NCI-H2107 treated with DMSO at 0.1 percent for 48 hours (cell line): Measurements from ENCODE around the gene PIGQ.

Source experiments
- DNase-seq: peaks from one replicate; lab custom pipeline; 2025; ENCODE audit not compliant: unreplicated experiment; lab: John Stamatoyannopoulos, UW

Gene PIGQ

DNA sequence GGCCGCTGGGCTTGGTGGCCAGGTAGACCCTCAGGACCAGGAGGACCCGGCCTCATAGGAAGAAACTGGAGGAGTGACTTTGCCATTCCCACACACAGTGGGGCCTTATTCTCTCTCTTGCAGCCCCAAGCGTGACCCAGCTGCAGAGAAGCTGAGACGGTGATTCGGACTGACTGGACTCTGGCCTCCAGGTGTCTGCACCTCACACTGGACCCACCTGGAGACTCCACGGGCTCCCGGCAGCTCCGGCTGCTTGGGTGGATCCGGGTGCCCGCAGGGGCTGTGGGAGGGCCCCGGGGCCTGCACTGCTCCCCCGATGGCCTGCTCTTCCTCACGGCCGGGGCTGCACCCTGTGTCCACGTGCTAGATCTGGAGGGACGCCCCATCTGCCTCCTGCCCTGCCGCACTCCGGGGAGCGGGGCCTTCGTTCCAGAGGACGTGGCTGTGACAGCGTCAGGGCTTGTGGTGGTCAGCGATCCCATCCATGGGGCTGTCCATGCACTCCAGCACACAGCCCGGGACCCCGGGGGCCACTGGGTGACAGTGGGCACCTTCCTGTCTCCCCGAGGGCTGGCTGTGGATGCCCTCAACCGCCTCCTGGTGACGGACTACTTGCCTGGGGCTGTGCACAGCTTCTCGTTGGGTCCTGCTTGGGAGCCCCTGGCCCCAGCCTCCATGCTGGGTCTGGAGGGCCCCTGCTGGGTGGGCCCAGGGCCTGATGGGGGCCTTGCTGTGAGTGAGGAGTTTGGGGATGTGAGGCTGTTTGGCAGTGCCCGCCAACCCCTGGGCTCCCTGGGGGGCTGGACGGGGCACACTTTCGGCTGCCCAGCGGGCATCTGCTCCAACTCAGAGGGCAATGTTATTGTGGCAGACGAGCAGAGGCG lies 2.2 kb upstream of the PIGQ start:
- DNase-seq, result no peak

DNA sequence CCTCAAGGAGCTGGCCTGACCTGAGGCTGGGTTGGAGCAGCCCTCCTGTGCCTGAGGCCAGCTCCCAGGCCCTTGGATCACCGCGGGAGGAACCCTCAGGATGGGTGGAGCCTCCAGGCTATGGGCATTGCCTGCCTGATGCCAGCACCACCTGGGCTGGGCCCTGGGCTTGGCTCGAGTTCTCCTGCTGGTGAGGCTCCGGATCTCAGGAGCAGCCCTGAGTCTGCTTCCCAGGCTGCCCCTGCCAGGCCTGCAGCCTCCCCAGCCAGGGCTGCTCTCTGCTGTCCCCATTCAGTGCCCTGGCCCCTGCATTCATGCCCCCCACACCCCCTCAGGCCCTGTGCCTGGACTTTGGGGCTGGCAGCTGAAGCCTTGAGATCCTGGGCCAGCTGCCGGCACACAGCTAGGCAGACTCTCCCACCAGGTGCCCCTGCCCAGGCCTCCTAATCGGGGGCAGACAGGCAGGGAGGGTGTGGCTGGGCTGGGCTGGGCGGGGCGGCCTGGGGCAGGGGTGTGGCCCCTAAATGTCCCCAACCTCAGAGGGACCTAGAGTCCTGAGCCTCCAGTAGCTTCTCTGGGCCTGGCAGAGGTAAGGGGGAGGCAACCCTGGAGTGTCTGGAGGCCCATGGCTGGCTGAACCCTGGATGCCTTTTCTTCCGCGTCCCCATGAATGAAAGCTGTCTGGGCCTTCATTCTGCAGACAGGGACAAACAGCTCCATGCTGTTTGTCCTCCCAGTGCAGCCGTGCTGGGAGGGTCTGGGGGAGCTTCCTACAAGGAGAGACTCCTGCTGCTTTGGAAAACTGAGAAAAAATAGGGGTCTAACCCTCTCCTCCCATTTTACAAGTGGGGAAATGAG lies 1.1 kb upstream of the PIGQ start:
- DNase-seq, result no peak

DNA sequence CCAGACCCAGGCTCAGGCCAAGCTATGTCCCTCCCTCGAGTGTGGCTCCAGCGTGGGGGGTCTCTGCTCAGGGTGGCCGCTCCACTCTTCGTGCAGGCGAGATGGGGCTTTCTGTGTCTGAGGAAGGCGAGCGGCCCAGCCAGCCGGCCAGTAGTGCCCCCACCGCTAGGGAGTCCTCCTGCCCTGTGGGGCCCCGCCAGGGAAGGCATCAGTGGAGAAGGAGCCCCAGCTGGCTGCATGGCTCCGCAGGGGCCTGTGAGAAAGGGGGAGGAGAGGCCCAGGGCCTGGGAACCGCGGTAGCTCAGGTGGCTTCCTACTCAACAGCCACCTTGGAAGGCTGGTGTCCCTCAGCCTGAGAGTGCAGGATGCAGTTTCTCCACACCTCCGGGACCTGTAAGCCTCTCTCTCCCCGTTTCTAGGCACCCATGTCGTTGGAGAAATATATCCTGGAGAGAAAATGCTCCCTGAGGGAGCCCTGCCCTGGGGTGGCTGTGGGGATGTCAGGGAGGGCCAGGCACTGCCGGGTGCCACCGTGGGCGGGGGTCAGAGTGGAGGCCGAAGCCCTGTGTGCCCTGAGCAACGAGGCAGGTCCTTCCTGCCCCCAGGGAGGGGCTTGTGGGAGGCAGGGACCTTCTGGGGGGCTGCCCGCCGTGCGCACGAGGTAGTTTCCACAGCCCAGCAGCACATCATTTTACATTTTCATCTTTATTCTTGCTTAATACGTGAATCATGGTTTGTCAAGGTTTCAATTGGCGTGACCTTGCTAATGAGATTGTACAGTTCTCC lies 3.3 kb downstream of the PIGQ start:
- no peak for DNase-seq

DNA sequence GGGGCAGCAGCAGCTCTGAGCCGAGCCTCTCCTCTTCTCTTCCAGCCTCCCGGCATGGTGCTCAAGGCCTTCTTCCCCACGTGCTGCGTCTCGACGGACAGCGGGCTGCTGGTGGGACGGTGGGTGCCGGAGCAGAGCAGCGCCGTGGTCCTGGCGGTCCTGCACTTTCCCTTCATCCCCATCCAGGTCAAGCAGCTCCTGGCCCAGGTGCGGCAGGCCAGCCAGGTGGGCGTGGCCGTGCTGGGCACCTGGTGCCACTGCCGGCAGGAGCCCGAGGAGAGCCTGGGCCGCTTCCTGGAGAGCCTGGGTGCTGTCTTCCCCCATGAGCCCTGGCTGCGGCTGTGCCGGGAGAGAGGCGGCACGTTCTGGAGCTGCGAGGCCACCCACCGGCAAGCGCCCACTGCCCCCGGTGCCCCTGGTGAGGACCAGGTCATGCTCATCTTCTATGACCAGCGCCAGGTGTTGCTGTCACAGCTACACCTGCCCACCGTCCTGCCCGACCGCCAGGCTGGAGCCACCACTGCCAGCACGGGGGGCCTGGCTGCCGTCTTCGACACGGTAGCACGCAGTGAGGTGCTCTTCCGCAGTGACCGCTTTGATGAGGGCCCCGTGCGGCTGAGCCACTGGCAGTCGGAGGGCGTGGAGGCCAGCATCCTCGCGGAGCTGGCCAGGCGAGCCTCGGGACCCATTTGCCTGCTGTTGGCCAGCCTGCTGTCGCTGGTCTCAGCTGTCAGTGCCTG lies 4.4 kb downstream of the PIGQ start:
- no peak for DNase-seq

- DNase-seq, result no peak
Measured at GRCh38 chr16:575354-576196, 5.8 kb downstream of the PIGQ start.

- DNase-seq, result no peak
Measured at GRCh38 chr16:576197-576822, 6.5 kb downstream of the PIGQ start.

GRCh38 chr16:576823-577201 lies 7.0 kb downstream of the PIGQ start:
- DNase-seq, result no peak

GRCh38 chr16:577796-578195 lies 8.0 kb downstream of the PIGQ start:
- DNase-seq, result no peak

- DNase-seq, result no peak
Measured at GRCh38 chr16:578232-578869, 8.6 kb downstream of the PIGQ start.

- DNase-seq, result no peak
Measured at GRCh38 chr16:578870-579405, 9.2 kb downstream of the PIGQ start.

DNA sequence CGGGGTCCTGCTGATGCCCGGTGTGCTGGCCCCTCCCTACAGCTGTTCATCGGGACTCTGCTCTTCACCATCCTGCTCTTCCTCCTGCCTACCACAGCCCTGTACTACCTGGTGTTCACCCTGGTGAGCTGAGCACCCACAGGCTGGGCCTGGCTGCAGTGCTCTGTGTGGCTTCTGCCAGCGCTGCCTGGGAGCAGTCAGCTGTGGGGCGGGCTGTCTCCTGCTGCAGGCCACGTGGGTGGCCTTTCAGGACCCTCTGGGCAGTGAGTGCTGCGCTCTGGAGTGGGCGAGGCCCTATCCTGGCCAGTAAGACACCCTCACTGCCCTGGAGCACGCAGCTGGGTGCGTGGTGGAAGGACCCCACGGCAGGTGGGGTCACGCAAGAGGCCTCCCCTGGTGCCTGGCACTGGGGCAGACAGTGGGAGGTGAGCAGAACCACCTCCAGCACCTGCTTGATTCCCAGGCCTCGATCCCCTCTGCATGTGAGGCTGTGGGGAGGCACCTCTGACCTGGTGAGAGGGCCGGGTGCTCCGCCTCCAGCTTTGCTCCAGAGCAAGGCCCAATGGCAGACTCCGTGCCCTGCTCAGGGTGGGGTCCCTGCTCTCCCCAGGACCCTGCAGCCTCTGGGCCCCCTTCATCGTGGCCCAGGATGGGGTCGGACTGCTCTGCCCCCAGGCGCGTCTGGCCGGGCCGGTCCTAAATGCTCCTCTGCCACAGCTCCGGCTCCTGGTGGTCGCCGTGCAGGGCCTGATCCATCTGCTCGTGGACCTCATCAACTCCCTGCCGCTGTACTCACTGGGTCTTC lies 10.6 kb downstream of the PIGQ start:
- DNase-seq, result no peak

DNA sequence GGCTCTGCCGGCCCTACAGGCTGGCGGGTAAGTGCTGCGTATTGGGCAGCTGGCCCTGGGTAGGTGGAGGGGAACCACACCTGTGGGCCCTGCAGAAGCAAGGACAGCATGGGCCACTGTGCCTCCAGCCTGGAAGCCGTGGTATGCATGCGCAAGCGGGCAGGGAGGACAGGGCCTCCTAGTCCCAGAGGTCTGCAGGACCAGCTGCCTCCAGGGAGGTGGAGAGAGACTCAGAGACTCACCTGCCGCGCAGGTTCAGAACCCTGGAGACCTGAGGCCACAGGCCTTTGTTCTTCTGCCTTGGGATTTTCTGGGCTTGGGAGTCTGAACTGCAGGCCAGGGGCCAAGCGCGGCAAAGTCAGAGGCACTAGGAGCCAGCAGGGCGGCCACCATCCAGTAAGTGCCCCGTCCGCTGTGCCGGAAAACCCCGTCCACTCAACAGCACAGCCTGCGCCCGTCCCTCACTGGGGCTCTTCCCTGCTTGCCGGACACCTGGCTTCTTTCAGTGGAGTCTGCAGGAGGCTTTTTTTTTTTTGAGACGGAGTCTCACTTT lies 11.3 kb downstream of the PIGQ start:
- DNase-seq, result no peak

DNA sequence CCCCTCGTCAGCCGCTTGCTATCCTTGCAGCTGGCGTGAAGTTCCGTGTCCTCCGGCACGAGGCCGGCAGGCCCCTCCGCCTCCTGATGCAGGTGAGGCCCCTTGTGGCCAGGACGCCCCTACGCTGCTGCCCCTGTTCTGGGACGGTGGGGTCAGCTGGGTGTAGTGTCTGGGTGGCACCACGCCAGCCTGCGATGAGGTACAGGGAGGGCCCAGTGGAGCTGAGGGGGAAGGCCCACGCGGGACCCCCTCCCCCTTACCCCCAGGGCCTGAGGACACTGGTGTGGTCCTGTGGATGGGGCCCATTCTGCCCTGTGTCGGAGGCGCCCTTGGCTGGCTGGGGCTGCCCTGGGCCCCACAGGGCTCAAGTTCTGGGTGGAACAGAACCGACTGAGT lies 12.4 kb downstream of the PIGQ start:
- DNase-seq, result no peak

DNA sequence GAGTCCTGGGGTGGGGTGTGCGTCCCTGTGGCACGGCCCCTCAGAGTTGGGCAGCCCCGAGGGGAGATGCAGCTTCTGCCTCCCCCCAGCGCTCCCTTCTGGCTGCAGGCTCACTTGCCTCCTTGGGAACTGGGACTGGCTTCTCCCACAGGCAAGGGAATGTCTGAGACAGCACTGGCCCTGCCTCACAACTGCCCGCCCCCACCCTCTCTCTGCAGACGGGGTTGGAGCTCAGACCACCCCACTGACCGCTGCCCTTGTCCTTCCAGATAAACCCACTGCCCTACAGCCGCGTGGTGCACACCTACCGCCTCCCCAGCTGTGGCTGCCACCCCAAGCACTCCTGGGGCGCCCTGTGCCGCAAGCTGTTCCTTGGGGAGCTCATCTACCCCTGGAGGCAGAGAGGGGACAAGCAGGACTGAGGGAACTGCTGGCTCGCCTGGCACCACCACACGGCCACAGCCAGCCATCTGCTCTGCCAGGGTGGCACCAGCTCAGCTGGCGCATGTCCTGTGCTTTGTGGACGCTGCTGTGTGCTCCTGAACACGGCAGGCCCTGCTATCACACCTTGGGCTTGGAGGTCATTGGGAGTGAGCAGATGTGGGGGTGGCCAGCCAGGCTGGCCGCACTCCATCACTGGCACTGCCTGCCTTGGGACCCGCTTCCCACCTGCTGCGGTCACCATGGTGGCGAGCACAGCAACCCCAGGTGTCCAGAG lies 13.0 kb downstream of the PIGQ start:
- DNase-seq, result no peak

GRCh38 chr16:583470-583814 lies 13.7 kb downstream of the PIGQ start:
- DNase-seq, result no peak

GRCh38 chr16:583815-584591 lies 14.2 kb downstream of the PIGQ start:
- no peak for DNase-seq
